MG63 (cell line): ENCODE measurements around the gene FAM151A. TPM values are rescaled to one million over a fixed set of nuclear protein-coding genes. Genes with fewer than 3 reads are reported as not detected.

Source experiments
- DNase-seq: peaks from one replicate; pipeline ENCODE4 v3.0.0-alpha.2; 2020
- H3K27me3 ChIP-seq: fragments of 250-450 bp; sonication (Bioruptor Pico); 2 replicates; pipeline ENCODE4 v1.5.1; 2020; ENCODE audit warnings: mild to moderate bottlenecking, moderate library complexity
- H3K36me3 ChIP-seq: fragments of 250-450 bp; sonication (Bioruptor Pico); 2 replicates; pipeline ENCODE4 v1.5.1; 2020; ENCODE audit warnings: mild to moderate bottlenecking, moderate library complexity
- H3K4me3 ChIP-seq: fragments of 250-450 bp; sonication (Bioruptor Pico); 2 replicates; pipeline ENCODE4 v1.5.1; 2020; ENCODE audit warnings: mild to moderate bottlenecking, moderate library complexity
- H3K9me3 ChIP-seq: fragments of 250-450 bp; sonication (Bioruptor Pico); 2 replicates; pipeline ENCODE4 v1.5.1; 2020; ENCODE audit warnings: mild to moderate bottlenecking, moderate library complexity
- total RNA-seq: library from RNA; depleted of rRNA; stranded (reverse); fragments of >200 nt; shearing (Covaris generic); gene quantifications from 2 replicates; pipeline ENCODE4 v1.2.3, GENCODE V29; 2014; ENCODE audit warnings: low replicate concordance

FAM151A gene
- total RNA-seq, 1 experiment from 2014 or later = not detected

DNA sequence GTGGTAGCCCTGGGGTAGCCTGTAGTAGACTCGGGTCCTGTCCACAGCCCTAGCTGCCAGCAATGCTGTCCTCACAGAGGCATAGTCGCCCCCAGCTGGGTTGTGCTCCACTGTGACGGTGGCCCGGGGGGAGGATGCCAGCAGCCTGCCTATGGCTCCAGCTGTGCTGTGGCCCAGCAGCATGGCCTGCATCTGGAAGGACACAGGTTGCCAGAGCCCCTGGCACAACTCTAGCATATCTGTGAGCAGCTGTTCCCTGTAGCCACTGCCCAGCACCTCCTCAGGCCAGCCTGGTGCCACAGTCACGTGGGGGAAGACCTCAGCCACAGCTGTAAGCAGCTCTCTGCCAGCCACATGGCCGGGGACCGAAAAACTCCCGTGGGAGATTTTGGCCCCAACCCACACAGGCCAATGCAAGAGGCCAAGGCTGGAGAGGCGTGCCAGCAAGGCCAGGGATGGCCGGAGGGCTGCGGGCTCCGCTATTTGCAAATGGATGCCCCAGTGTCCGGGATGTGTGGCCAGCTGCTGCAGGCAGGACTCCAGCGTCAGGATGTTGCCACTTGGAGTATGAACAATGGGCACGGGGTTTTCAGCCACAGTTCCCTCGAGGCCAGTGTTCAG is 13.9 kb downstream of the FAM151A start:
- peak; percentile 8 for DNase-seq

DNA sequence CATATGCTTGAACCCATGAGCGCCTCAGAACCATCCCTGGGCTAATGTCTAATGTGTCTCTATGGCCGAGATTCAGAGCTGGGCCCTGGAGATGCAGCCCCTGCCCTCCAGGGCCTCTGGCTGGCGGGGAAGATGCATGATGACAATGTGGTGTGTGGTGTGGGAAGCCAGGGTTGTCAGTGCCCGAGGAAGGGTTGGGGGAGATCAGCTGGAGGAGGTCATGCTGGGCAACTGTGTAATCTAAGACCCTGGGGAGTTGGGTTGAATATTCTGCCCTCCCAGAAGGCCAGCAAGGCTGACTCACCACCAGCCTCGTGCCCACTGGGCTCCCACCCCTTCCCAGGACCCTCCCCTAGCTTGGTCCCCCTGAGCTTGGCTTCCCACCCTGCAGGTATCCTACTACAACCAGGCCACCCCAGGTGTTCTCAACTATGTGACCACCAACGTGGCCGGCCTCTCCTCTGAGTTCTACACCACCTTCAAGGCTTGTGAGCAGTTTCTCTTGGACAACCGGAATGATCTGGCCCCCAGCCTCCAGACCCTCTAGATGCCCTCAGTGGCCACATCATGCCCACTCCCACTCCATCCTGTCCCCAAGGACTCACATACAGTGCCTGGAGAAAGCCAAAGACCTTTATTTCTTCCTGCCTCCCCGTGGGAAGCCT is 14.6 kb downstream of the FAM151A start:
- DNase-seq = no peak
- Histone ChIP-seq H3K4me3 (no peak overlapping the region), H3K27me3 (no peaks in the 10 kb centered on the region), H3K9me3 (no peaks in the 10 kb centered on the region), H3K36me3 (no peaks in the 10 kb centered on the region)

More for the DNA sequence above, 13.9 kb downstream of the FAM151A start:
- no peaks in the 10 kb centered on the region for H3K27me3 ChIP-seq
- no peaks in the 10 kb centered on the region for H3K9me3 ChIP-seq
- no peak overlapping the region for H3K4me3 ChIP-seq
- H3K36me3 ChIP-seq = no peaks in the 10 kb centered on the region

DNA sequence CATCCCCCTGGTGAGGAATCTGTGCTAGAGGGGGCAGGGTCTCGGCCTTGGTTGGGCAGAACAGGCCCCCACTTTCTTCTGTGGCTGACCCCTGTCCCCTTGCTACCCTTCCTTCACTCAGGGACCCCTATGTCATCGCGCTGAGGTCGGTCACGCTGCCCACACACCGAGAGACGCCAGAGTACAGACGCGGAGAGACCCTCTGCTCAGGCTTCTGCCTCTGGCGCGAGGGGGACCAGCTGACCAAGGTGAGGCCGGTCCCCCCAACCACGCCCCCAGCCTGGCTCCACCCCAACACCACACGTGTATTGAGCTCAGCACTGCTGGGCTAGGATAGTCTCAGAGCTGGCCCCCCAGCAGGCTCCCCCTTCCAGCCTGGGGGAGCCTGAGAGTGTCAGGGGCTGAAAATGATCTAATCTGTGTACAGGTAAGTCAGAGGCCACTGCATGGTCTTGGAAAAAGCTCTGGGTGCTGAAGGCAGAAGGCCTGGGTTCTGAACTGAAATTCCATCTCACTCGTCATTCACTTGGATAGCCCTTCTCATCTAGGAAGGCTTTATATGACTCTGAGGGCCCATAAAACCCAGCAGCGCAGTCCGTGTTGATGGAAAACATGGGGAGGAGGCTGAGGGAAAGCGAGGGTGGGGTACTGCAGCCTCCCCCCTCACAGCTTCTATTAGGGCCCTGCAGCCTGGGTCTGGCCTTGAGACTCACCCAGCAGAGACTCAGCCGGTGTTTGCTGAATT is 15.3 kb downstream of the FAM151A start:
- Histone ChIP-seq H3K4me3 (no peak overlapping the region), H3K36me3 (no peaks in the 10 kb centered on the region), H3K27me3 (no peaks in the 10 kb centered on the region), H3K9me3 (no peaks in the 10 kb centered on the region)
- DNase-seq = no peak

DNA sequence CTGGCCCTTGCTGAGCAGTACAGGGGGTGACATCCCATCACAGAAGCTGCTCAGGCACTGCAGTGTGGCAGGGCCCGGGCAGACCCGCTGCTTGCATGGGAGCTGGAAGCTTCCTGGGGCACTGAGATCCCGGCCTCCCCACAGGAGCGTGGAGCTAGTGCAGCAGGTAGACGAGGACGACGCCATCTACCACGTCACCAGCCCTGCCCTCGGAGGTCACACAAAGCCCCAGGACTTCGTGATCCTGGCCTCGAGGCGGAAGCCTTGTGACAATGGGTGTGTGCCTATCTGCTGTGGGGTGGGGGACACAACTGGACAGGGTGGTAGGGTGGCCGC is 16.4 kb downstream of the FAM151A start:
- H3K36me3 ChIP-seq = no peaks in the 10 kb centered on the region
- no peaks in the 10 kb centered on the region for H3K27me3 ChIP-seq
- H3K4me3 ChIP-seq = no peak overlapping the region
- no peak for DNase-seq
- H3K9me3 ChIP-seq = no peaks in the 10 kb centered on the region

DNA sequence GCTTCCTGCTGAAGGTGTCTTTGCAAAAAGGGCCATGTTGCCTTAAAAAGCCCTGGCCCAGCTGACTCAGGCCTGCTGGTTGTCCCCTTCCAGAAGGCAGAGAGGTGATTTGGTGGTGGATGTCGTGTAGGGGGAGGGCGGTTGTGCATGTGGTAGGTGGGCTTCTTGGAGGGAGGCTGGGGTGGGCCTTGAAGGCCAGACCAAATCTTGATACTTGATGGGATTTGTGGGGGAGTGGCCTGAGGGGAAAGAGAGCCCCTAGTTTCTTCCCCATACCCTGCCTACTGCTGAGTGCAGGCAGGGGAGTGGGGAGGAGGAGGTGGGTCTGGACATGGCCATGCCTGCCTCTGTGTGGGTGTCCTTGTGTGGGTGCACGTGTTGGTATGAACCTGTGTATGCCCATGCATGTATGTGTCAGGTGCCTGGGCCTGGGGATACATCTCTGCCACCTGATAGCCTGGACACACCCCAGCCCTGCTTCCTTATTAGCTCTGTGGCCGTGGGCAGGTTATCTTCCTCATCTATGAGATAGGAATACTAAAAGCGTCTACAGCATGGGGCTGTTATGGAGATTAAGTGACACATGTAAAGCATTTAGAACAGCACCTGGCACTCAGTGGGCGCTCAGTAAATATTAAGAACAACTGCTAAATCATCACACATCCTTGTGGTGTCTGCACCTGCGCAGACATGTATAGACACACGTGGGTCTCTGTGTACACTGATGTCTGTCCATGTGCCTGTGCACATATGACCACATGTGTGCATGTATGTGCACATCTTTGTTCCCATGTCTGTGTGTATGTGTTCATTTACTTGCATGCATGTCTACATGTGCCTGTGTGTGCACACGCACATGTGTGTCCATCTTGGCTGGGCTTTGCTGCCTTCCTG is 17.0 kb downstream of the FAM151A start:
- H3K4me3 ChIP-seq = no peak overlapping the region
- no peaks in the 10 kb centered on the region for H3K36me3 ChIP-seq
- H3K27me3 ChIP-seq = no peaks in the 10 kb centered on the region
- no peak for DNase-seq
- no peaks in the 10 kb centered on the region for H3K9me3 ChIP-seq

DNA sequence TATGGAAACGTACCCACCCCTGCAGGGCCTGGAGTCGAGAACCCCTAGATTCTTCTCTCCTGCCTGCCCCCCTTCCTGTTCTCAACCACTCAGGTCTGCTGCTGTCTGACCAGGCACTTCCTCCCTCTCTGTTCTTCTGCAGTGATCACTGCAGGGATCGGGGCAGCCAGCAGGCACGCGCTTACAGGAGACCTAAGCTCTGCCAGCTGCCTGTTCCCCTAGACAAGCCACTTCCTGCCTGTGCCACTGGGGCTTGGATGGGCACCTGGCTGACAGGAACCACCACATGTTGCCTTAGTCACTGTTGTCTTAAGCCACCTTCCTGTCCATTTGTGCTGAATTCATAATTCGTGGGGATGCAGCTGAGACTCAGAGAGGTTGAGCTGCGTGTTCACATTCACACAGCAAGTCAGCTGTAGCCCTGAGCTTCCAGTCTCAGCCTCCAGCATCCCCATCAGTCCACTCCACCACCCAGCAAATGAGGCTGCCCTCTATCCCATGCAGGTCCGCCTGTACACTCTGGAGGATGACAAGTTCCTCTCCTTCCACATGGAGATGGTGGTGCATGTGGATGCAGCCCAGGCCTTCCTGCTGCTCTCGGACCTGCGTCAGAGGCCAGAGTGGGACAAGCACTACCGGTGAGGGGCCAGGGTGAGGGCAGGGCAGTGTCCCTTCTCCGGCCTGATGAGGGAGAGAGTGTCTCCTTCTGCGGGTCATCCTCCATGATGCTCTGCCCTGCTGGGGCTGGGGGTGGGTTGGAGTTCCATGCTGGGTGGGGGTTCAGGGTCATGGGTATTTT is 18.6 kb downstream of the FAM151A start:
- Histone ChIP-seq H3K27me3 (no peaks in the 10 kb centered on the region), H3K9me3 (no peaks in the 10 kb centered on the region)
- no peak for DNase-seq

DNA sequence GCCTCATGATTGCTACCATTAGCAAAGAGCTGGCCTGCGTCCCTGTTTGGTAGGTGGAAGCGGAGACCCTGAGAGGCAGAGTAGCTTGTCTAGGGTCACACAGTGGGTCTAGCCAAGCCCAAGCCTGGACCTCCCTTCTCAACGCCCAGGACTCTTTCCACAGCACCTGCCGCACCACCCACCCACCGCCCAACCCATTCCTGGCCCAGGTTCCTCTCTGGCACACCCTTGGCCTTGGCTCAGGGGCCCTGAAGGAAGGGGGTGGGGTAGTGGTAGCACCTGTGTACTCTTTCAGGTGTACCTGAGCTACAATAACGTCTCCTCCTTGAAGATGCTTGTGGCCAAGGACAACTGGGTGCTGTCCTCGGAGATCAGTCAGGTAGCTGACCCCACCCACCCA is 19.3 kb downstream of the FAM151A start:
- no peaks in the 10 kb centered on the region for H3K27me3 ChIP-seq
- no peaks in the 10 kb centered on the region for H3K36me3 ChIP-seq
- DNase-seq = no peak
- H3K9me3 ChIP-seq = no peaks in the 10 kb centered on the region
- H3K4me3 ChIP-seq = no peak overlapping the region

More for the DNA sequence above, 18.6 kb downstream of the FAM151A start:
- Histone ChIP-seq H3K4me3 (no peak overlapping the region), H3K36me3 (no peaks in the 10 kb centered on the region)

DNA sequence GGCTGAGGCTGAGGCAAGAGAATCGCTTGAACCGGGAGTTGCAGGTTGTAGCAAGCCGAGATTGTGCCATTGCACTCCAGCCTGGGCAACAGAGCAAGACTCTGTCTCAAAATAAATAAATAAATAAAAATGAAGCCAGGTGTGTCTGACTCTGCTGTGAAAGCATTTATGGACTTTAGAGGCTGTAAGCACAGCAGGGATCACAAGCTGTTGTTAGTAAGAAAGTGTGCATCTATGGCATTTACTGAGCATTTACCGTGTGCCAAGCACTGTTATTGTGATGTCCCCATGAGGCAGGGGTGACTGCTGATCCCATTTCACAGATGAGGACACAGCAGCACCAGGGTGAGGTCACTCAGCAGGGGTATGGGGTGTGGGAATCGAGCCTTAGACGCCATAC is 20.1 kb downstream of the FAM151A start:
- Histone ChIP-seq H3K36me3 (no peaks in the 10 kb centered on the region), H3K9me3 (no peaks in the 10 kb centered on the region), H3K27me3 (no peaks in the 10 kb centered on the region), H3K4me3 (no peak overlapping the region)
- DNase-seq = no peak

DNA sequence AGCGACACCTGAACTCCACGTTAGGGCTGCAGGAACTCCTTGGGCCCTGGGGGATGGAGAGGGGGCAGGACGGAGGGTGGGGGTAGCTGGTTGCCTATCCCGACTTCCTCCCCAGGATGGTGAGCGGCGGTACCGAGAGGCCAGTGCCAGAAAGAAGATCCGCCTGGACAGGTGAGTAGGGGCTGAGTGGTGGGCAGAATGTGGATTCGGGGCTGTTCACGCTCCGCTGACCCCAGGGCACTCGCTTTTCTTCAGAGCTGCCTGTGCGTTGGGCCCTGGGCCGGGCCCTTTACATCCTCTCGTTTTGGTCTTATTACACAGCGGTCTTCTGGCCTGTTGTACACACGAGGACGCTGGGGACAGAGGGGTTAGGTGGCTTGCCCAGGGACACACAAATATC is 20.8 kb downstream of the FAM151A start:
- Histone ChIP-seq H3K9me3 (no peaks in the 10 kb centered on the region), H3K4me3 (no peak overlapping the region), H3K36me3 (no peaks in the 10 kb centered on the region), H3K27me3 (no peaks in the 10 kb centered on the region)
- no peak for DNase-seq

DNA sequence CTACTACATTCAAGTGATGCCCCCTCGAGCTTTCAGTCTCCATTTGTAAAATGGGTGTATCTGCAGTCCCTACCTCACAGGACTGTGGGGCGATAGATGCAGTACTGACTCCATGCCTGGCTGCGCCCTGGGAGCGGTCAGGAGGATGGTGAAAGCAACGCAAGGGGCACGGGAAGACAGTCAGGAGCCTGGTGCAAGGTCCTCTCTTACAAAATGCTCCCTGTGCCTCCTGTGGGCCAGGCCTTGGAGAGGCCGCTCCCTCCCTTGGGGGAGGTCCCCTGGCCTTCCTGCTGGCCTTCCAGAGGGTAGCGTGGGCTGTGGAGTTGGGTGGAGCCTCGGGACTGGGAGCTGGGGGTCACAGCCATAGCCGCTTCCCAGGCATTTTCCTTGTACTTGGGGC is 21.6 kb downstream of the FAM151A start:
- H3K36me3 ChIP-seq = no peaks in the 10 kb centered on the region

DNA sequence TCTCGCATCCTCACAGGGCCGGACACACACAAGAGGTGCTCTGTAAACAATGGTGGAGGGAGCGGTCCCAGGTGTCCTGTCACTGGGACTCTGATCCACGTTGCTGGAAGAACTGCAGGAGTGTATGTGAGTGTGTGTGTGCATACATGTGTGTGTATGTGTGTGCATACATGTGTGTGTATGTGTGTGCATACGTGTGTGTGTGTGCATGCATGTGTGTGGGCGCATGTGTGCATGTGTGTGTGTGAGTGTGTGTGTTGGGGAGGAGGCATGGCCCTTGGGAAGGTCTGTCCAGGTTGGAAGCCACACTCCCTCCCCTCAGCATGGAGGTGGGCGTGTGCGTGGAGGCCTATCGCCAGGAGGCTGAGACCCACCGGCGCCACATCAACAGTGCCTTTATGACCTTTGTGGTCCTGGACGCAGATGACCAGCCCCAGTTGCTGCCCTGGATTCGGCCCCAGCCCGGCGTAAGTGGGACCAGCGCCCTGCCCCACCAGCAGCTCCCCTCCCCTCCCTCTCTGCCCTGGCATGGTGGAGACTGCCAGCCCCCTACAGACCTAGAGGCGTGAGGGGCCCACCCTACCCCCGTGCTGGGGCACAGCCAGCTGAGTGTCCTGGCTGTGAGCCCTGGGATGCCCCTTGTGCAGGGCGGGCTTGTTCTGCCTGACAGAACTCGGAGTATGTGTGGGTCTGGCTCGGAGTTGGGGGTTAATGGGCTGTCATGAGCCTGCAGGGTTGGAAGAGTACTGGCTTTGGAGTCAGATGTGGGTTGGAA is 22.2 kb downstream of the FAM151A start:
- Histone ChIP-seq H3K27me3 (no peaks in the 10 kb centered on the region), H3K36me3 (no peaks in the 10 kb centered on the region), H3K4me3 (no peak overlapping the region), H3K9me3 (no peaks in the 10 kb centered on the region)
- DNase-seq = no peak

More for the DNA sequence above, 21.6 kb downstream of the FAM151A start:
- no peak overlapping the region for H3K4me3 ChIP-seq
- H3K9me3 ChIP-seq = no peaks in the 10 kb centered on the region
- no peaks in the 10 kb centered on the region for H3K27me3 ChIP-seq
- no peak for DNase-seq

DNA sequence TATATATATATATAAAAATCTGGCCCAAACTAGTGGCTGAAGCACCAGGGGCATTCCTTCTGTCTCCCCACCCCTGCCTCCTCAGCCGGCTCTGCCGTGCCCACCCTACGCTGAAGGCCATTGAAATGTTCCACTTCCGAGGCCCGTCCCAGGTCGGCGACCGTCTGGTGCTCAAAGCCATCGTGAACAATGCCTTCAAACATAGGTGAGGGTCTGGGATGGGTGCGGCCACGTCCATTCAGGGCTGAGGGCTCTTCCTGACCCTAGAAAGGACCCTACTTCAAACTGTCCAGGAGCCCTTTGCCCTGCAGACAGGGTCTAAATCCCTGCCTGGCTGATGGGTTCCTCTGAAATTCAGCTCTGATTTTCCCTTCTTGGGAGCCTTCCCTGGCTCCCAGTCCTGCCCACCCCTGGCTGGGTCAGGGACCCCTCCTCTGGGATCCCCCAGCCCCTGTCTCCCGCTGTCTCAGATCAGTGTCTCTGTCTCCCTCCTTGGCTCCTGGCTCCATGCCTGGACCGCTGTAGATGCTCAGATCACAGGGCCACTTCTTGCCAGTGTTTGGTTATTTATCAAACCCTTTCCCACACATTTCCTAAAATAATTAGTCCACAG is 24.0 kb downstream of the FAM151A start:
- Histone ChIP-seq H3K27me3 (no peaks in the 10 kb centered on the region), H3K4me3 (no peak overlapping the region), H3K36me3 (no peaks in the 10 kb centered on the region), H3K9me3 (no peaks in the 10 kb centered on the region)
- no peak for DNase-seq

DNA sequence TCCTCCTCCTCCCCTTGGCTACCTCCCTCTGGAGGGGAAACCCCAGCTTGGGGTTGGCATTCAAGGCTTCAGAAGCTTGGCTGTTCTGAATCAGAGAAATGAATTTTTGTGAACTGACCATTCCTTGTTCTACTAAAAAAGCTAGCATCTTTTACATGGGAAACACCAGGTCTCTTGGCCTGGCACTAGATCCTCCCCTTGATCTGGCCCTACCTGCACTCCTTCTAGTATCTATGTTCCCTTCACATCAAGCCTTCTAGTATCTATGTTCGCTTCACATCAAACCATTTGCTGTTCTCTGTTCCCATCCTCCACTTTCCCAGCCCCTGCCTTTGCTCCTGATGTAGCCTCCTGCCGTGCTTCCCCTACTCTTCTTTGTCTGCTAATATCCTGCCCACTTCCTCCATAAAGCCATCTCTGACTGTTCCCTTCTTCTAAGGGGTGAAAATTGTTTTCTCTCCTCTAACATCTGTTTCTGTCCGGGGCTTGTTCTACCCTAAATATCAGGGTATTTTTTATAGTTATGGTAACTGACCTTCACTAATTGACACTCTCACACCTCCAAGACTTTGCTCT is 25.8 kb downstream of the FAM151A start:
- H3K9me3 ChIP-seq = no peaks in the 10 kb centered on the region
- H3K4me3 ChIP-seq = no peak overlapping the region
- DNase-seq = no peak
- H3K36me3 ChIP-seq = no peaks in the 10 kb centered on the region
- H3K27me3 ChIP-seq = no peaks in the 10 kb centered on the region

DNA sequence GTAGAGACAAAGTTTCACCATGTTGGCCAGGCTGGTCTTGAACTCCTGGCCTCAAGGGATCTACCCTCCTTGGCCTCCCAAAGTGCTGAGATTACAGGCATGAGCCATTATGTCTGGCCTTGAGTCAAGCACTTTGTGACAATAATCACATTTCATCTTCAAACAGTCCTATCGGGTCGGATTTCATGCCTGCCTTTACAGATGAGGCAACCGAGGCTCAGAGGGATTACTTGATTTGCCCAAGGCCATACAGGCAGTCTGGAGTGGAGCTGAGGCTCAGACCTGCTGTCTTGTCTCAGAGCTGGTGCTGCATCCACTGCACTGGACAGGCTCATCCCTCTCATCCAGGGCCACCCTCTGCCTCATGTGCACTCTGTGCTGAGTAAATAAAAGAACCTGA is 26.6 kb downstream of the FAM151A start:
- H3K9me3 ChIP-seq = no peaks in the 10 kb centered on the region
- DNase-seq = no peak
- no peaks in the 10 kb centered on the region for H3K27me3 ChIP-seq
- no peaks in the 10 kb centered on the region for H3K36me3 ChIP-seq
- no peak overlapping the region for H3K4me3 ChIP-seq

DNA sequence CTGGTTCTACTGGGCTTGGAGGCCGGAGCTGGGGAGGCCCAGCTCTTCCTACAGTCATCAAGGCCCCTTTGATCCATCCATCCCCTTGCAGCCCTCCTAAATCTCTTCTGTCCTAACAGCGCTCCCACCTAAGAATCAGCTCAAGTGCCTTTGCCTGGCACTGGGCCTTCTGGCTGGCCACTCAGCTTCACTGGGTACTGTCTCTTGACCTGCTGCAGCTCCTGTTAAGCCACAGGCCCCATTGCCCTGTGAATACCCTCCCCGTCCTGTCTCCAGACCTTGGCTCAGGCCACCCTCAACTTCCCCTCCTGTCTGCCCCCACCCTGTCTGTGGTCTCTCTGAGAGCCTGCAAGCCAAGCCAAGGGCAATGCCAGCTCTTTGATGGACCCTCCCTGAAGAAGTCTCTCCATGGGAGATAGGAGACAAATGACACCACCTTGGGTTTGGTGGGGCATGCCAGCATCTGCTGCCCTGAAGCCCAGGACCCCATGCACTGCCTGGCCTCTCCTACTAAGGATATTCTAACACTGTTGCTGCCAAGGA is 27.3 kb downstream of the FAM151A start:
- no peaks in the 10 kb centered on the region for H3K9me3 ChIP-seq
- DNase-seq = no peak

More for the DNA sequence above, 27.3 kb downstream of the FAM151A start:
- H3K4me3 ChIP-seq = no peak overlapping the region
- H3K27me3 ChIP-seq = no peaks in the 10 kb centered on the region
- no peaks in the 10 kb centered on the region for H3K36me3 ChIP-seq
